HG03196 (cell line): ENCODE data around the gene CKAP2.
"Not testable (repeated sequence)": the region's sequence is repeated elsewhere in the genome, so short reads cannot be mapped to it uniquely, and the experiment has no call there.

Source experiments
- ATAC-seq: cut with Tn5 transposase; IDR thresholded peaks from one replicate; pipeline ENCODE4 v1.9.1; 2021; ENCODE audit not compliant: unreplicated experiment

The CKAP2 gene, protein sequence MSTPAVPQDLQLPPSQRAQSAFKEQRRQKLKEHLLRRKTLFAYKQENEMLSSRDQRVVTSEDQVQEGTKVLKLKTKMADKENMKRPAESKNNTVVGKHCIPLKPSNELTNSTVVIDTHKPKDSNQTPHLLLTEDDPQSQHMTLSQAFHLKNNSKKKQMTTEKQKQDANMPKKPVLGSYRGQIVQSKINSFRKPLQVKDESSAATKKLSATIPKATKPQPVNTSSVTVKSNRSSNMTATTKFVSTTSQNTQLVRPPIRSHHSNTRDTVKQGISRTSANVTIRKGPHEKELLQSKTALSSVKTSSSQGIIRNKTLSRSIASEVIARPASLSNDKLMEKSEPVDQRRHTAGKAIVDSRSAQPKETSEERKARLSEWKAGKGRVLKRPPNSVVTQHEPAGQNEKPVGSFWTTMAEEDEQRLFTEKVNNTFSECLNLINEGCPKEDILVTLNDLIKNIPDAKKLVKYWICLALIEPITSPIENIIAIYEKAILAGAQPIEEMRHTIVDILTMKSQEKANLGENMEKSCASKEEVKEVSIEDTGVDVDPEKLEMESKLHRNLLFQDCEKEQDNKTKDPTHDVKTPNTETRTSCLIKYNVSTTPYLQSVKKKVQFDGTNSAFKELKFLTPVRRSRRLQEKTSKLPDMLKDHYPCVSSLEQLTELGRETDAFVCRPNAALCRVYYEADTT

DNA sequence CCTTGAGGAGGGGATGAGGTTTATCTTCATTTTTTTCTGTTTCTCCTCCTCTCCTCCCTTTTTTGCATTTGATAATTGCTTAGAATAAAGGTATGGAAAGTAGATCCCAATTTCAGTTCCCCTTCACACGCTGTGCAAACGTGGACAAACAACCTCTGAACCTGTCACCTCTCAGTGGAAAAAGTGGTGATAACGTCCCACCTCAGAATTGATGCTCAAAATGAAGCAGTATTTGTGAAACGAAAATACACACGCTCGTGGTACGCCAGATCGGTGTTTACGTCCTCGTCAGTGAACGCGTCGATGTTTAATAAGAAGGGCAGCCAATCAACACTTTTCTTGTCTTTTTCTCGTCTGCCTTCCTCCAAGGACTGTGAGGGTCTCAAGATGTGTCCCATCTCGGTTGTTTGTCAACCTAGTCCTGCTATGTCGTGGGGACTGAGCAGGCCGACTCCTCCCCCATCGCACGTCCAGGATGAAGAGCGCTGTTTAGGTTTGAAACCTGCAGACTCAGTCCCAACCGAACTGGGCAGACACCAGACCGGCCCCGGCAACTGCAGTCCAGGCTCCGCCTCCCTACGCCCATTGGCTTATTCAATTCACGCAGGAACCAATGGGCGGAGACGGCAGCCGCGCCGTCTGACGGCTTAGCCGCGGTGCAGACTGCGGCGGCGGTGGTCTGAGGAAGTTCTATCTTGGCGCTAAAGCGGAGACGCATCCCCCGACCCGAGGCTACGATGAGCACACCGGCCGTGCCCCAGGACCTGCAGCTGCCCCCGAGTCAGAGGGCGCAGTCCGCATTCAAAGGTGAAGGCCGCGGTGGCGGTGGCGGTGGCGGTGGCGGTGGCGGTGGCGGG lies at the start of gene CKAP2:
TSS of gene CKAP2 (plus strand) at position 659 of the 857 bp plus-strand sequence. CDS start at position 738, 79 bp downstream.
- peak; percentile 78 for ATAC-seq

DNA sequence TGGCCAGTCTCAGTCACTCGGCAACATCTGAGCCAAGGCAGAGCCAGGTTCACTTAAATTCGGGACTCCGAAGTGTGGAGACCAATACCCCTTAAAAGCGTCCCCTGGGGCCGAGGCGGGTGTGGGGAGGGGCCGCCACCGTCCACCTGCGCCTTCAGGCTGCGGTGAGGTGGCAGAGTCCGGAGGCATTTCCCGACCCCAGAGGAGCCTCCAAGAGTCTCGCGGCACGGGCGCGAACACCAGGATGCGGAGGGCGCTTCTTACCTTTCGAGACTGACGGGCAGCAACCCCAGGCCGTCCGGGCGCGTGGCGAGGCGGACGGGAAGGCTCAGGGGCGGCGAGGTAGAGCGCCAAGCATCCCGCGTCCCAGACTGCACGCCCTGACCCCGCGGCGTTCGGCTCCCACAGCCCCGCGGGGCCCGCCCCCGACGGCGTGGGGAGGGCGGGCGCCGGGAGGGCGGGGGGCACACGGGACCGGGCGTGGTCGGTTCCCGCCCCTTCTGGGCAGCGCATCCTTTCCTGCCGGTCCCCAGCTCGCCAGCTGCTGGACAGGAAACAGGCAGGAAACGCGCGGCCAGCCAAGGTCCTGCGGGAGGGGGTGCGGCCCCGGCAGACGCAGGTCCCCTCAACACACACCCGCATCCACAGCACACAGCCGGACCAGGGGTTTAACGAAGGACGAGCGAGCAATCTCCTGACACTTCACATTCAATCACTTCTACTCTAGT lies 49.3 kb upstream of the CKAP2 start, which contains the start of gene THSD1:
TSS of gene THSD1 (minus strand) at position 406 of the 728 bp plus-strand sequence. CDS start 3,572 bp downstream, outside the sequence.
- ATAC-seq: no peak

DNA sequence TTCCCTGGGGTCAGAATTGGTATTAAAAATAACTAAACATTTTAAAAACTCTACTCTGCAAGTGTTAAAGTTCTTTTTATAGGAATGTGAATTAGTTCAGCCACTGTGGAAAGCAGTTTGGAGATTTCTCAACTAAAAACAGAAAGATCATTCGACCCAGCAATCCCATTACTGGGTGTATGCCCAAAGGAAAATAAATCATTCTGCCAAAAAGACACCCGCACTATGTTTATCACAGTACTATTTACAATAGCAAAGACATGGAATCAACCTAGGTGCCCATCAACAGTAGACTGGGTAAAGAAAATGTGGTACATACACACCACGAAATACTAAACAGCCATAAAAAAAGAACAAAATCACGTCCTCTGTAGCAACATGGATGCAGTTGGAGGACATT lies 48.6 kb upstream of the CKAP2 start:
- ATAC-seq: no peak

DNA sequence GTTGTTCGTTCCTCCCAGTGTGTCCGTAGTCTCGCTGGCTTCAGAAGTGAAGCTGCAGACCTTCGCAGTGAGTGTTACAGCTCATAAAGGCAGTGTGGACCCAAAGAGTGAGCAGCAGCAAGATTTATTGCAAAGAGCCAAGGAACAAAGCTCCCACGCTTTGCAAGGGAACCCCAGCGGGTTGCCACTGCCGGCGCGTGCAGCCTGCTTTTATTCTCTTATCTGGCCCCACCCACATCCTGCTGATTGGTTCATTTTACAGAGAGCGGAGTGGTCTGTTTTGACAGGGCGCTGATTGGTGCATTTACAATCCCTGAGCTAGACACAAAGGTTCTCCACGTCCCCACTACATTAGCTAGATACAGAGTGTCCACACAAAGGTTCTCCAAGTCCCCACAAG lies 47.8 kb upstream of the CKAP2 start:
- ATAC-seq: not testable (repeated sequence)

DNA sequence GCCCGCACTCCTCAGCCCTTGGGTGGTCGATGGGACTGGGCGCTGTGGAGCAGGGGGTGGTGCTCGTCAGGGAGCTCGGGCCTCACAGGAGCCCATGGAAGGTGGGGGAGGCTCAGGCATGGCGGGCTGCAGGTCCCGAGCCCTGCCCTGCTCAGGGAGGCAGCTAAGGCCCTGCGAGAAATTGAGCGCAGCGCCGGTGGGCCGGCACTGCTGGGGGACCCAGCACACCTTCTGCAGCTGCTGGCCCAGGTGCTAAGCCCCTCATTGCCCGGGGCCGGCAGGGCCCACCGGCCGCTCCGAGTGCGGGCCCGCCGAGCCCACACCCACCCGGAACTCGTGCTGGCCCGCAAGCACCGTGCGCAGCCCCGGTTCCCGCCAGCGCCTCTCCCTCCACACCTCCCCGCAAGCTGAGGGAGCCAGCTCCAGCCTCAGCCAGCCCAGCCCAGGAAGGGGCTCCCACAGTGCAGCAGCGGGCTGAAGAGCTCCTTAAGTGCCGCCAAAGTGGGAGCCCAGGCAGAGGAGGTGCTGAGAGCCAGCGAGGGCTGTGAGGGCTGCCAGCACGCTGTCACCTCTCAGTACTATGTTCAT lies 47.1 kb upstream of the CKAP2 start:
- ATAC-seq: not testable (repeated sequence)

DNA sequence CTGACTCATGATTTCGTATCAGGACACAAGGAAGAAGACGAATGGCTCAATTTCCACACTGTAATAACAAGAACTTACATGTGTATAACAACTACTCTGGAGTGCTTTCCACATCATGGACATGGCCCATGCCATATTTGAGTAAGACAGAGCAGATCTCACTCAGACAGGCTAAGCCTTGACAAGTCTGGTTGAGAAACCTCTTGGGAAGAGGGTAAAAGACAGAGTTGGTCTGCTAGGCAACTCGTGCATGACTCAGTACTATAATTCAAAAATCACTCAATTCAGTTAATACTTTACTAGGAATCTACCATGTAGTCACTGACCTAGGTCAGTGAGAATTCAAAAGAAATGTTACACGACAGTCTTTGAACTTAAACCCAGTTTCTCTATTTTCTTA lies 43.6 kb upstream of the CKAP2 start:
- peak; percentile 91 for ATAC-seq

DNA sequence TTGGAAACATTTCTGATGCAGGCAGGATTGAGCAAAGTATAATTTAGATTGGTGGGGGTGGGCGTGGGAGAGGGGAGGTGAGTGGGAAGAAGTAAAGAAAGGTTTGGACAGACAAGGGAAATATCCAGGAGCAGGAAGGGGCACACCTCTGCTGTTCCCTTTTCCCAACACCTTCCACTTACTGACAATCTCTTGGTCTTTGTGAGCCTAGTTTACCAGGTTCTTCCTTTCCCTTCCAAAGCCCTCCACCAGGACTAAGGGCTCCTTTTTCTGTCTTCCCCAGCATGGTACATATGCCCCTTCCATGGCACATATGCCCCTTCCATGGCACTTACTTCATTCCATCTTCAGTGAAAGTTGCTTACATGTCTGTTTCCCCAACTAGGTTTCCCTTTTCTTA lies 43.1 kb upstream of the CKAP2 start:
- no peak for ATAC-seq

DNA sequence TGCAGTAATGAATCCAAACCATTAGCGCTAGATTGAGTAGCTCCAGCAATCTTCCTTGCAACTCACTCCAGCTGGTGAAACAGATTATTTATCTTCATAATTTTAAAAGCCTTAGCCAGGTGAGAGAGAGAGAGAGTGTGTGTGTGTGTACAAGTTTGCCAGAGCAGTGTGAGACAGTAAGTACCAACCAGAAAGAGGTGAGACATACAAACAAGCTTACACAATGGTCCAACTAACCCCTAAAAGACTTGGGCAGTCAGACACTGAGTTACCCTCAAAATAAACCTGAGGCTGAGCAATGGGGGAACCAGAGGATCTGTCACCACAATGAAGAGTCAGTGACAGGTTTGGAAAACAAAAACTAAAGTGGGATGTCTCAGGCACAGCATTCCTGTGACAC lies 41.2 kb upstream of the CKAP2 start:
- ATAC-seq: no peak

DNA sequence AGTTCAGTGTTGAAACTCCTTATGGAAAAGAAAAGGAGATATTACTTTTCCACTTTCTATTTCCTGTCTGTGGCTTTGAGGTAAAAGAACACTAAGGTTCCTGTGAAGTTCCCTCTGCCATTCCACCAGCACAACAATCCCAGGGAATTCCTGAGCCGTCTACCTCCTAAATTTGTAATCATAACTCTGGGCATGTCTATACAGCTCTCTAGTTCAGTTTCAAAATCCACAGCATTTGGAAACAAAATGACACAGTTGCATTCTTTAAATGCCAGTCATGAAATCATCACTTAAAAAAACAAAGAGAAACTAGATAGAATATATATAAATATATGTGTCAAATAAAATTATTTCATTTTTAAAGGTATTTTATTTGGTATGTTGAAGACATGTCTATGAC lies 40.3 kb upstream of the CKAP2 start:
- no peak for ATAC-seq

DNA sequence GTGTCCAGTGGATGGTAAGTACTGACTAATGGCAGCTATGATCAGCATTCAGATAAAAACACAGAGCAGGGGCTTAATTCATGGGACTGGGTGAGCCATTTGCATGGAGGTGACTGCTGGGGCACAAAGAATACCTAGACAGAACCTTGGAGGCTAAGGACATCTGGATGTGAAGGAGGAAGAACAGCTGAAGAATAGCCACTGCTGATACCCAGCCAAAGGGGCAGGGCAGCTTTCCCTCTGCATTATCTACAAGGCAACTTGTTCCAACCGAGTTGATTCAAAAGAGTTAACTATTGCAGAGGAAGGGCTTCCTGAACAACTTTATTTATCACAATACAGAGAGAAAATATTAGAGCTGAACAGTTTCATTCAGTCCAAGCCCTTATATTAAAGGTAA lies 36.2 kb upstream of the CKAP2 start:
- ATAC-seq: no peak

DNA sequence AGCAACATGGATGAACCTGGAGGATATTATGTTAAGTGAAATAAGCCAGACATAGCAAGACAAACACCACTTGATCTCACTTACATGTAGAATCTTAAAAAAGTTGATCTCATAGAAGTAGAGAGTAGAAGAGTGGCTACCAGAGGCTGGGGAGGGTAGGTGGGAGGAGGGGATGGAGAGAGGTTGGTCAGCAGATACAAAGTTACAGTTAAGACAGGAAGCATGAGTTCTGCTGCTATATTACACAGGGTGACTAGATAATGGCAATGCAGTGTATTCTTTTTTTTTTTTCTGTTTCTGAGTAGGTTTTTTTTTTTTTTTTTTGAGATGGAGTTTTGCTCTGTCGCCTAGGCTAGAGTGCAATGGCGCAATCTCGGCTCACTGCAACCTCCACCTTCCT lies 34.1 kb upstream of the CKAP2 start:
- ATAC-seq: no peak

DNA sequence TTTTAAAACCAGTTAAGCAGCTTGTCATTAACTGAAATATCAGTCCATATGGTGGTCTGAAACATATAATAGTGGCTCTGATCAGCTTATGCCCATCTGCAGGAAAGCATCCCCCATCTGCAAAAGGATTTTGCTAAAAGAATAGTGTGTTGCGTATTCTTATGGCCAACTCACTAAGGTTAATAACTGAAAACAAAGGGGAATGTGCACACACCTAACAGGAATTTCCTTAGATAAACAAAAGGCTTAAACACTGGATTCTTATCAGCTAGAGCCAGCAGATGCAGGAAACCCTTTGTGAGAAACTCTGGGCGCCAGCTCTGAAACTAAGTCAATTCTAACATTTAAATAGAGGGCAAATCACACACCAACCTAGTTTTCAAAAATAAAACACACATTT lies 27.0 kb upstream of the CKAP2 start:
- no peak for ATAC-seq

DNA sequence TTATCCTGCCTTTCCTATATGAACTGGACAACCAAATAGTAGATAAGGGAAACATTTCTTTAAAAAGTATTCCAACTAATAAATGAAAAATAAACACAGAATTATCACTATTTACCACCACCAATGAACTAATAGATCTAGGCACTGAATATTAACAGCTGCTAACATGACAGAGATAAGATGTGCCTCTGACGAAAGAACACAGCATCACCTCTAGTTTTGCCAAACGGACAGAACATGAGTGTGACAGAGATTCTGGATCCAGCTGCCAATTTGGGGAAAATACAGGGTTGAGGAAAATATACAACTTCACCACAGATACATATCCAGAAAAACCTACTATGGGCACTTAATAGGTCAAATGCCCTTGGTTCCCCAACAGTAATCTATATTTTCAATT lies 22.8 kb upstream of the CKAP2 start:
- ATAC-seq: no peak

DNA sequence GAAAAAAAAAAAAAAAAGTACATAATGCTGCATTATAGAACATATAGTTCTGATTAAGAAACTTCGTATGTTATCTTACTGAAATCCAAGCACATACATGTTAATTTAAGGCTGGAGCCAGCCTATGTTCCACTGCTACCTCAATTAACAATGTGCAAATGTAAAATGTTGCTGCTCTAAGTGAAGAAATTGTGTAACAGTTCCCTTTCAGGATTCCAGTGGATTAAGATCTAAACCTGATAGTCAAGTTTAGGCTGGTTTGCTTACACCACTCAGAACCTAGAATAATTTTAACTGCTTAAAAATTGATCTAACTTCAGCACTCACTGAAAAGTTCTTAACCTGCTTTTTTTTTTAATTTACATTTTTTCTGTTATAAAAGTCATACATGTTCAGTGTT lies 9.0 kb upstream of the CKAP2 start:
- no peak for ATAC-seq

DNA sequence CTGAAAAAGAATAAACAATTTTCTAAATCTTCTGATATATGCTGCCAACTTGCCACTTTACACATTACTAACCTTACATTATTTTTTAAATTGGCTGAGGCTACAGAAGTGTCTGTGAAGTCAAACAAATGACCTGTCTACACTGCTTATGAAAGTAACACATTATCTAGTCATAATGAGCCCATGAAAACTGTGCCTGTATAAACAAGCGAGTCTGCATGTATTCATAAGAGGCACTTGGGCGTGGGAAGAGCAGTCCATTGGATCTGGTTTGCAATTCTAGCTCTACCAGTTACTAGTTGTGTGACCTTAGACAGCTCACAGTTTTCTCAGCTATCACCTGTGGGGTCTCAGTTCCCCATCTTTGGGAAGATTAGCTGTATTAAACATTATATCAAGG lies 7.9 kb upstream of the CKAP2 start:
- ATAC-seq: no peak

DNA sequence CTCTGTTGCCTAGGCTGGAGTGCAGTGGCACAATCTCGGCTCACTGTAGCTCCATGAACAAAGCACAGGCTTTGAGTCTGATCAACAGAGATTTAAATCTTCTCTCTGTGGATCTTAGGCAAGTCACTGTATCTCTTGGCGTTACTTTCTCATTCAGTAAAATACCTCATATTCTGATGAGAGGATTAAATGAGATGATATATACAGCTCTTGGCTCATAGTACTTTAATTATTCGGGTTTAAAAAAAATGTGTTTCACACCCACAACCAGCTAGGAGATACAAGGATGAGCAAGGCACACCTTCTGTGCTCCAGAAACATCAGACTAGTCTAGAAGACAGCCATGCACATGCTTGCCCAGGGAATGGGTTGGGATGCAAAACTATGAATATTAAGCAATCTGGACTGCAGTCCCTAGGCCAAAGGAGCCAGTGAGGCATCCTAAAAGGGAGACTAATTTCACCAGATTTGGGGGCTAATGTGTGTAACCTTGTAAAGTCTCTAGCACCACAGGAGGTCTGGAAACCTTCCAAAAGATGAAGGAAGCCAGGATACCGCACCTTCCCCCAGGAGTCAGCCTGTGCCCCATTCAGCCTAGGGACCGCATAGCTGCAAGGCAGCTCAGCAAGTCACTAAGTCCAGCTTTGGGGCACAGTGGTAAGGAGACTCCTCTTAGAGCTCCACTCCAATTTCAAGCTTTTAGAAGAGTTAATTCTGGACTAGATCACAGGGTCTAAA lies 7.3 kb upstream of the CKAP2 start:
- no peak for ATAC-seq

DNA sequence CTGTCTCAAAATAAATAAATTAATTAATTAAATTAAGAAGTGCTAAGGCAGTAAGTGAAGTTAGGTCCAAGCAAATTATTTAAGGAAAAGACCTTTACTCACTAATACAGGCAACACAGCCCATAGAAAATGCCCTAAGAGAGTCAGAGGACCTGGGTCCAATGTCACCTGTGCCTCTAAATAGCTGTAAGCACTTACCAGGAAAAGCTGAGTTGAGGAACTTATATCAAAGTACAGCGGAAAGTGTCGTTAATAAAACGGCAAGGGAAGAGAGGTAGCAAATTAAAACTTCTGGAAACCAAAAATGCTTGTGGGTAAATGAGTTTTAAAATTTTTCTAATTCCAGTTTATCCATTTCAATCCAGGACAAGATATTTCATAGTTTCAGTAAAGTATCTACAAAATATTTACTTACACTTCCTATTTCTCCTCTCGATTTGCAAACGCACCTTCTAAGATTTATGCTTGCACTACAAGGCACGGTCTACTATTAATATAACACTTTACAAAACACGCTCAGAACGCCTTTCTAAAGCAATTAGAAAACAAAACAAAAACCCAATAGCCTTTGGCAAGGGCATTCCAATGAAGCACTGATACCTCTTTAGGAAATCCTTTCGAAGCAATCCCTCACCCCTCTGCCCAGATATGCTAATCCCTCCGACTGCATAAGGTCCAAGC lies 5.8 kb upstream of the CKAP2 start:
- ATAC-seq: no peak

DNA sequence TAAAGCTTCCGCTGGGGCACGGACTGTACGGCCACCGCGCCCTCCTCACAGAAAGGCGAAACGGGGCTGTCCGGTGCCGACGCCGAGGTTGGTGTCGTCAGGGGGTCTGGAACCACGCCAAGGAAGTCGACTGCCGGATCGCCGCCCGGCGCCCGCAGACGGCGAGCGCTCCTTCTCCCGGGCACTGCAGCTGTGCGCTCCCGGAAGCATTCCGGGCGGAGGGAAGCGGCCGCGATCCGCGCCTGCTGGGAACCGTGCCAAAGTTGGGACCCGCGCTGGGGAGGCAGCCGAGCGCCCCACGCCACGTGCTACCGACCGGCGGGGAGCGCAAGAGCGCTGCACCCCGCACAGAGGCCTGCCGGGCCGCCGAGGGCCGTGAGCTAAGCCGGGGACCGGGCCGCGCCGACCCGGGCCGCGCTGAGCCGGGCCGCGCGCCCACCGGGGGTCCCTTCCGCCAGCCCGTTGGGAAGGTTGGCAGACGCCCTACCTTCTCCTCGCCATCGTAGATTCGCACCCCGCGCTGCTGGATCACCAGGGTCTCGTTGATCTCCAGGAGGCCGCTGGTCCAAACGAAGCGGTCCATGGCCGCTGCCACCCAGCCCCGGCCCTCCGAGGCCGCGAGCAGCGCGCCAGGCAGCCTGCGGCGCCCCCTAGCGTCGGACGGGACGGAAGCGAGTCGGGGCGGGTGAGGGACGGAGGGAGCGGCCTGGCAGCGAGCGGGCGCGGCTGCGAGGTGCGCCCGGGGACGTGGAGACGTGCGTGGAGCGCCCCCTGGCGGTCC lies 5.1 kb upstream of the CKAP2 start, which contains the start of gene VPS36:
TSS of gene VPS36 (minus strand) at position 623 of the 781 bp plus-strand sequence. CDS start at position 583, 40 bp downstream.
- peak; percentile 72 for ATAC-seq
